K562 (cell line): ENCODE results near the gene CYSRT1. TPM values are rescaled to one million over a fixed set of nuclear protein-coding genes. Genes with fewer than 3 reads are reported as not detected.

ENCODE experiments used
- DPF2 ChIP-seq: fragments of 450-650 bp; IDR thresholded peaks from 2 replicates; pipeline ENCODE4 v1.6.1; 2016
- KDM1A ChIP-seq, 2 experiments: fragments of 450-650 bp; IDR thresholded peaks; 2 replicates each; pipeline ENCODE4 v1.6.1; 2016; ENCODE audit warnings: mild to moderate bottlenecking in 2 of 2
- MAFK ChIP-seq: IDR thresholded peaks from 2 replicates; pipeline ENCODE4 v1.6.1; 2011; ENCODE audit warnings: low read length, improper control_type of control experiment
- NRF1 ChIP-seq, 2 experiments: fragments of 450-650 bp; IDR thresholded peaks in 1 of 2; conservative IDR thresholded peaks in 1 of 2; 2 replicates each; pipeline ENCODE4 v1.6.1; 2014; ENCODE audit warnings: mild to moderate bottlenecking in 2 of 2
- RBM39 ChIP-seq: fragments of 200-400 bp; formaldehyde crosslinking; optimal IDR thresholded peaks from 2 replicates; pipeline ENCODE3; 2018; ENCODE audit warnings: low read depth, low read length
- SOX6 ChIP-seq: fragments of 450-650 bp; IDR thresholded peaks from 2 replicates; pipeline ENCODE4 v1.6.1; 2014; ENCODE audit warnings: mild to moderate bottlenecking
- TBL1XR1 ChIP-seq, 2 experiments: IDR thresholded peaks; 2 replicates each; pipeline ENCODE4 v1.6.1; 2012; ENCODE audit warnings: improper control_type of control experiment in 2 of 2, low read length in 2 of 2, mild to moderate bottlenecking in 1 of 2
- ZBTB17 ChIP-seq: fragments of 450-650 bp; formaldehyde crosslinking; IDR thresholded peaks from 2 replicates; pipeline ENCODE4 v1.4.0; 2020; ENCODE audit warnings: mild to moderate bottlenecking
- ZNF140 ChIP-seq: fragments of 250-450 bp; sonication (Bioruptor Pico); IDR thresholded peaks from 2 replicates; pipeline ENCODE4 v1.8.0; 2021; ENCODE audit warnings: moderate library complexity, mild to moderate bottlenecking, inconsistent platforms
- ZNF253 ChIP-seq: fragments of 250-450 bp; sonication (Bioruptor Pico); conservative IDR thresholded peaks from 2 replicates; pipeline ENCODE4 v1.6.1; 2021; ENCODE audit warnings: mild to moderate bottlenecking
- ZNF274 ChIP-seq: IDR thresholded peaks from 2 replicates; pipeline ENCODE4 v1.6.1; 2011; ENCODE audit warnings: low read depth, mild to moderate bottlenecking, low read length, moderate library complexity, borderline replicate concordance
- ZNF644 ChIP-seq: fragments of 200-800 bp; sonication (Bioruptor generic); IDR thresholded peaks from 2 replicates; pipeline ENCODE4 v1.6.1; 2016; ENCODE audit warnings: low read depth, missing genetic modification characterization, missing compliant biosample characterization
- ZNF695 ChIP-seq: fragments of 450-650 bp; formaldehyde crosslinking; IDR thresholded peaks from 2 replicates; pipeline ENCODE4 v1.4.0; 2020; ENCODE audit warnings: mild to moderate bottlenecking, moderate library complexity
- polyA plus RNA-seq, 8 experiments: library from polyadenylated mRNA; depleted of rRNA in 4 of 8; stranded (reverse) in 5 of 8; unstranded in 3 of 8; fragments of >200 nt; fragmentation: Nextera tagmentation in 2 of 8; fragmentation: Illumina TruSeq in 1 of 8; extraction: Ambion mirVana in 2 of 8; extraction: Trizol in 1 of 8; gene quantifications; 2 replicates each; pipeline versions ENCODE4 v1.2.1 to v1.2.3, GENCODE V29; 2011 to 2014; ENCODE audit warnings: inconsistent platforms in 1 of 8, missing spikeins in 1 of 8
- total RNA-seq, 7 experiments: library from RNA; depleted of rRNA in 6 of 7; stranded (reverse); fragments of >200 nt in 6 of 7; fragmentation: Illumina TruSeq in 2 of 7; extraction: Trizol in 2 of 7; gene quantifications; 2 replicates each; pipeline versions ENCODE4 v1.2.1 to v1.2.3, GENCODE V29; 2011 to 2021; ENCODE audit warnings: low replicate concordance in 1 of 7
- TF ChIP-seq, protein P1 (sequence below): fragments of 450-650 bp; IDR thresholded peaks from 2 replicates; pipeline ENCODE4 v1.7.1; 2018; ENCODE audit warnings: mild to moderate bottlenecking, low read depth; ENCODE audit not compliant: partially characterized antibody
- TF ChIP-seq, protein P2 (sequence below): fragments of 250-450 bp; sonication (Bioruptor Pico); IDR thresholded peaks from 2 replicates; pipeline ENCODE4 v1.8.0; 2022; ENCODE audit warnings: moderate library complexity, mild to moderate bottlenecking, inconsistent platforms
- TF ChIP-seq, protein P3 (sequence below): sonication (generic); formaldehyde crosslinking; IDR thresholded peaks from 2 replicates; pipeline ENCODE4 v1.5.0; 2020; ENCODE audit warnings: missing genetic modification reagents
- TF ChIP-seq, protein P4 (sequence below): sonication (generic); formaldehyde crosslinking; IDR thresholded peaks from 2 replicates; pipeline ENCODE4 v1.8.1; 2022; ENCODE audit warnings: missing genetic modification reagents
- TF ChIP-seq, protein P5 (sequence below), 3 experiments: fragments of 200-800 bp in 1 of 3; sonication (Bioruptor generic) in 1 of 3; sonication (generic) in 1 of 3; formaldehyde crosslinking in 1 of 3; IDR thresholded peaks; 2 replicates each; pipeline versions ENCODE4 v1.6.1 to v1.8.0; 2016 to 2022; ENCODE audit warnings: mild to moderate bottlenecking in 2 of 3, missing compliant biosample characterization in 2 of 3, missing genetic modification characterization in 2 of 3, missing genetic modification reagents in 1 of 3

Gene CYSRT1
- total and polyA plus RNA-seq, 9 of the 15 experiments (the other 6 are each of a cell fraction or from before 2014, with no cell fraction given): 0.04 to 1.4 (median 0.42) TPM; not detected in 3

DNA sequence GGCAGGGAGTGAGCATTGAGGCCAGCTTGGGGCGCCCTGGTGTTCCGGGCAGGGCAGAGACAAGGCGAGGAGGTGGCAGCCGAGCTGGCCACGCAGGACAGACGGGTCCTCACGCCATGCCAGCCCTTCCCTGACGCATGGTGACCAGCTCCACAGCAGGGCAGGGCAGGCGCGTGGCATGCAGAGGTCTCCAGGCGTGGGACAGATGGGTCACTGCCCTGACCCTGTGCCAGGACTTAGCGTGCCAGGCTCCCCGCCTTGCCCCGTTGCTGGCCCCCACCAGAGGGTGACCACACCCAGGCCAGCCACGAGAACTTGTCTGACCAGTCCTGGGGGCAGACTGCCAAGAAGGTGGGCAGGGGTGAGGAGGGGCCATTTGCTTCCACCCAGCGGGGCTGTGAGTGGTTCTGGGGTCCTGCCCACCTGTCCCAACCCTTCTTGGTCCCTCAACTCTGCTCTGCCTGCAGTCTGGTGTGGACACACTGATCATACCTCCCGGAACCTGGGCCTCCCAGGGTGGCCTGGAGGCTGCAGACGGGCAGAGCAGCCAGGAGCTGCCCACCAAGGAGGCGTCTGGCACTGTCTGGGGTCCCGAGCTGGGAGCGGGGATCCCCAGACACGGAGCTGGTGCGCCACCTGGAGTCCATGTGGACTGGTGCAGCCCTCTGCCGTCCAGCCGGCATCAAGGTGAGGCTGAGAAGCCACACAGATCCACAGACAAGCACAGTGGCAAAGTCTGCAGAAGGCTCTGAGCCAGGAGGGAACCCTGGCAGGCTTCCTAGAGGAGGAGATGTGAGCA is 2.3 kb downstream of the CYSRT1 start, which contains the start of gene RNF224 (continued):
- TF ChIP-seq, protein P1, sequence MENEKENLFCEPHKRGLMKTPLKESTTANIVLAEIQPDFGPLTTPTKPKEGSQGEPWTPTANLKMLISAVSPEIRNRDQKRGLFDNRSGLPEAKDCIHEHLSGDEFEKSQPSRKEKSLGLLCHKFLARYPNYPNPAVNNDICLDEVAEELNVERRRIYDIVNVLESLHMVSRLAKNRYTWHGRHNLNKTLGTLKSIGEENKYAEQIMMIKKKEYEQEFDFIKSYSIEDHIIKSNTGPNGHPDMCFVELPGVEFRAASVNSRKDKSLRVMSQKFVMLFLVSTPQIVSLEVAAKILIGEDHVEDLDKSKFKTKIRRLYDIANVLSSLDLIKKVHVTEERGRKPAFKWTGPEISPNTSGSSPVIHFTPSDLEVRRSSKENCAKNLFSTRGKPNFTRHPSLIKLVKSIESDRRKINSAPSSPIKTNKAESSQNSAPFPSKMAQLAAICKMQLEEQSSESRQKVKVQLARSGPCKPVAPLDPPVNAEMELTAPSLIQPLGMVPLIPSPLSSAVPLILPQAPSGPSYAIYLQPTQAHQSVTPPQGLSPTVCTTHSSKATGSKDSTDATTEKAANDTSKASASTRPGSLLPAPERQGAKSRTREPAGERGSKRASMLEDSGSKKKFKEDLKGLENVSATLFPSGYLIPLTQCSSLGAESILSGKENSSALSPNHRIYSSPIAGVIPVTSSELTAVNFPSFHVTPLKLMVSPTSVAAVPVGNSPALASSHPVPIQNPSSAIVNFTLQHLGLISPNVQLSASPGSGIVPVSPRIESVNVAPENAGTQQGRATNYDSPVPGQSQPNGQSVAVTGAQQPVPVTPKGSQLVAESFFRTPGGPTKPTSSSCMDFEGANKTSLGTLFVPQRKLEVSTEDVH: no peak
- TF ChIP-seq ZNF274 (no peak), SOX6 (no peak), NRF1 (conservative IDR thresholded peaks at IDR 0.05 in 1 of 2, IDR thresholded peaks at IDR 0.05 in 1 of 2) (no peak), ZNF253 (CRISPR knock-in tag) (no peak), DPF2 (no peak), KDM1A (IDR thresholded peaks at IDR 0.05) (peak in 1 of 2 experiments; percentile 96; a peak in 2 of 4 replicates), MAFK (no peak), ZNF140 (CRISPR knock-in tag) (no peak), TBL1XR1 (IDR thresholded peaks at IDR 0.05; ENCODE audit: low read length in 2 of 2) (0 out of 4 replicates have a peak, but pooled peaks of 1 of the 2 experiments have one; percentile 34), RBM39 (no peak), ZBTB17 (CRISPR knock-in tag) (0 out of 2 replicates have a peak, but pooled peaks have one; percentile 12), ZNF644 (tag) (no peak), ZNF695 (no peak)
- TF ChIP-seq, protein P2, sequence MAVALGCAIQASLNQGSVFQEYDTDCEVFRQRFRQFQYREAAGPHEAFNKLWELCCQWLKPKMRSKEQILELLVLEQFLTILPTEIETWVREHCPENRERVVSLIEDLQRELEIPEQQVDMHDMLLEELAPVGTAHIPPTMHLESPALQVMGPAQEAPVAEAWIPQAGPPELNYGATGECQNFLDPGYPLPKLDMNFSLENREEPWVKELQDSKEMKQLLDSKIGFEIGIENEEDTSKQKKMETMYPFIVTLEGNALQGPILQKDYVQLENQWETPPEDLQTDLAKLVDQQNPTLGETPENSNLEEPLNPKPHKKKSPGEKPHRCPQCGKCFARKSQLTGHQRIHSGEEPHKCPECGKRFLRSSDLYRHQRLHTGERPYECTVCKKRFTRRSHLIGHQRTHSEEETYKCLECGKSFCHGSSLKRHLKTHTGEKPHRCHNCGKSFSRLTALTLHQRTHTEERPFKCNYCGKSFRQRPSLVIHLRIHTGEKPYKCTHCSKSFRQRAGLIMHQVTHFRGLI: no peak
- TF ChIP-seq, protein P3, sequence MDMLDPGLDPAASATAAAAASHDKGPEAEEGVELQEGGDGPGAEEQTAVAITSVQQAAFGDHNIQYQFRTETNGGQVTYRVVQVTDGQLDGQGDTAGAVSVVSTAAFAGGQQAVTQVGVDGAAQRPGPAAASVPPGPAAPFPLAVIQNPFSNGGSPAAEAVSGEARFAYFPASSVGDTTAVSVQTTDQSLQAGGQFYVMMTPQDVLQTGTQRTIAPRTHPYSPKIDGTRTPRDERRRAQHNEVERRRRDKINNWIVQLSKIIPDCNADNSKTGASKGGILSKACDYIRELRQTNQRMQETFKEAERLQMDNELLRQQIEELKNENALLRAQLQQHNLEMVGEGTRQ (CRISPR knock-in tag): no peak
- TF ChIP-seq, protein P4, sequence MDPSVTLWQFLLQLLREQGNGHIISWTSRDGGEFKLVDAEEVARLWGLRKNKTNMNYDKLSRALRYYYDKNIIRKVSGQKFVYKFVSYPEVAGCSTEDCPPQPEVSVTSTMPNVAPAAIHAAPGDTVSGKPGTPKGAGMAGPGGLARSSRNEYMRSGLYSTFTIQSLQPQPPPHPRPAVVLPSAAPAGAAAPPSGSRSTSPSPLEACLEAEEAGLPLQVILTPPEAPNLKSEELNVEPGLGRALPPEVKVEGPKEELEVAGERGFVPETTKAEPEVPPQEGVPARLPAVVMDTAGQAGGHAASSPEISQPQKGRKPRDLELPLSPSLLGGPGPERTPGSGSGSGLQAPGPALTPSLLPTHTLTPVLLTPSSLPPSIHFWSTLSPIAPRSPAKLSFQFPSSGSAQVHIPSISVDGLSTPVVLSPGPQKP (CRISPR knock-in tag): no peak
- TF ChIP-seq, protein P5, sequence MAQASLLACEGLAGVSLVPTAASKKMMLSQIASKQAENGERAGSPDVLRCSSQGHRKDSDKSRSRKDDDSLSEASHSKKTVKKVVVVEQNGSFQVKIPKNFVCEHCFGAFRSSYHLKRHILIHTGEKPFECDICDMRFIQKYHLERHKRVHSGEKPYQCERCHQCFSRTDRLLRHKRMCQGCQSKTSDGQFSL (CRISPR knock-in tag; IDR thresholded peaks at IDR 0.05): no peak
- TF ChIP-seq, protein P5 (tag; IDR thresholded peaks at IDR 0.05): no peak
